Urinary bladder (tissue), 4 donors: Measurements from ENCODE around the gene DENR. TPM values are rescaled to one million over a fixed set of nuclear protein-coding genes. Genes with fewer than 3 reads are reported as not detected.
"Not testable (repeated sequence)": the region's sequence is repeated elsewhere in the genome, so short reads cannot be mapped to it uniquely, and the experiment has no call there.

ENCODE experiments used
- DNase-seq: peaks from one replicate; pipeline ENCODE4 v3.0.0-alpha.2; 2015; ENCODE audit errors: extremely low spot score
- H3K27ac ChIP-seq: one replicate; pipeline ENCODE4 v1.5.1; 2013; ENCODE audit warnings: low read depth, mild to moderate bottlenecking, moderate library complexity
- H3K36me3 ChIP-seq: one replicate; pipeline ENCODE4 v1.6.1; 2013; ENCODE audit warnings: mild to moderate bottlenecking, moderate library complexity; ENCODE audit not compliant: insufficient read depth
- H3K4me1 ChIP-seq: one replicate; pipeline ENCODE4 v1.6.1; 2013; ENCODE audit warnings: mild to moderate bottlenecking, moderate library complexity; ENCODE audit not compliant: insufficient read depth
- H3K4me3 ChIP-seq: one replicate; pipeline ENCODE4 v1.5.1; 2013; ENCODE audit warnings: low read depth, low read length
- WGBS: extraction: QIAGEN DNeasy Blood & Tissue Kit; methylation state at CpG from one replicate; pipeline ENCODE4 v1.1.7; 2013; 5-methylcytosine and 5-hydroxymethylcytosine counted together
- polyA plus RNA-seq: library from polyadenylated mRNA; stranded (reverse); fragments of 200-250 nt; gene quantifications from one replicate; pipeline ENCODE4 v1.2.3, GENCODE V29; 2013
- total RNA-seq: library from RNA; depleted of rRNA; stranded (reverse); fragments of >200 nt; gene quantifications from one replicate; pipeline ENCODE4 v1.2.3, GENCODE V29; 2014
- donor health status: healthy with polysubstance abuse.
- donor health status: healthy.

DENR gene
- total and polyA plus RNA-seq, 2 donors, result 26.2 to 49.4 TPM

DNA sequence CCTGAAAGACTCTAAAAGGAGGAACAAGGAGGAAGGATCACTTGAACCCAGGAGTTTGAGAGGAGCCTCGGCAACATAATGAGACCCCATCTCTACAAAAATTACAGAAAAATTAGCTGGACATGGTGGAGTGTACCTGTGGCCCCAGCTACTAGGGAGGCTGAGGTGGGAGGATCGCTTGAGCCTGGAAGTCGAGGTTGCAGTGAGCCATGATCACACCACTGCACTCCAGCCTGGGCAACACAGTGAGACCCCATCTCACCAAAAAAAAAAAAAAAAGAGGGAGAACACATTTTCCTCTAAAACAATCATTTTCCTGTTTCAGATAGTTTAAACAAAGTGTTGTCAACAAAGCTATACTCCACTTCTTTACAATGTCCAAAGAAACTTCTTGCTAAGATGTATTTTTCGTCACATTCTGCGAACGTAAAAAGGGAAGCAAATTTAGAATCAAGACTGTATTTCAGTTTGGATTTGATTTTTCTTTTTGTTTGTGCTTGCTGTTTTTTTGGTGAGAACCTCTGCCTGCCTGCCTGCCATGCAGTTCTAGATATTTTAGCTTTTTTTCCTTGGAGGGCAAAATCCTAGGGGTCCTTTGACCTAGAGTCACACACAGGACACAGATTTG lies 27.1 kb upstream of the DENR start:
- Histone ChIP-seq H3K27ac (no peak overlapping the region), H3K4me3 (no peak overlapping the region), H3K4me1 (no peaks in the 10 kb centered on the region), H3K36me3 (no peaks in the 10 kb centered on the region)
- WGBS, result 84% methylated on average over 6 of the region's 6 CpGs
- no peak for DNase-seq

DNA sequence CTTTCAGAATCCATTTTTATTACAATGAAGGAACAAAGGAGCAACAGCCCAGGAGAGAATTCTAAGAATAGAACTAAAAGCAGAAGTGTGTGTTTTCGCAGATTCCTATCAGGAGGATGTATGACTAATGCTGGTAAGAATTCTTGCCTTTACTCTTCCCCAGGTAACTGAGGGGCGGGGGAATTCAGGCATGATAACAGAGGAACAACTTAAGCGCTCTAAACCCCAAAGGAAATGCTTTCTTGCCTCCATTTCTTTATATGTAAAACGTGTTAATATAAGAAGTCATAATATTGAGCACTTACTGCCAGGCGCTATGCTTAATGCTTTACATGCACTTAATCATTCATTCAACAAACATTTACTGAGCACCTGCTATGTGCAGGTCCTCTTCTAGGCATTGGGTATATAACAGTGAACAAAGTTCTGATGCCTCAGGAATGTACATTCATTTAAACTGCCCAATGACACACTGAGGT lies 26.5 kb upstream of the DENR start:
- Histone ChIP-seq H3K4me3 (no peak overlapping the region), H3K36me3 (no peaks in the 10 kb centered on the region), H3K27ac (no peak overlapping the region), H3K4me1 (no peaks in the 10 kb centered on the region)
- 54% methylated on average over 5 of the region's 5 CpGs for WGBS
- DNase-seq, result peak; percentile 59

DNA sequence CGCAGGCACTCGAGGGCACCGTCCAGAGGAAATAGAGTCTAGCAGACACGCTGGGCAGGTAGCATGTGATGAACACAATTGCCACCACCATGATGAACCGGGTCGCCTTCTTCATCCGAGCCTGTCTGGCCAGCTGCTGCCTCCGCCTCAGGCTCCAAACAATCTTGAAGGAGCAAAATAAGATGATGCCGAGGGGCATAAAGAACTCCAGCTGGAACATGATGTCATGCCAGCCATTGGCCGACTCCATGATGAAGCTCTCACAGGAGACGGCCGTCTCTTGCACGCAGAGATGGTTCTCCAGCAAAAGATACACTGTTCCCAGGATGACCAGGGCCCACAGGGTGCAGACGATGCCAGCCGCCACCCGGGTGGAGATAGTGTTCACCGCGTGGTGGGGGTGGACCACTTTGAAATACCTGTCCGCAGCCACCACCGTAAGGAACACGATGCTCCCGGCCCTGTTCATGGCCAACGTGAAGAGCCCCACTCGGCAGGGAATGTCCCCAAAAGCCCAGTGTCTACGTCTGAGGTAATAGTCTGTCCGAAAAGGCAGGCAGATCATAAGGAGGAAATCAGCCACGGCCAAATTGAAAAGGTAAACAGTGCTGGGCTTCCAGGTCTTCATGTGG lies 22.9 kb upstream of the DENR start:
- H3K4me3 ChIP-seq, result no peak overlapping the region
- no peak for DNase-seq
- no peak overlapping the region for H3K27ac ChIP-seq
- H3K4me1 ChIP-seq, result no peaks in the 10 kb centered on the region
- WGBS, result 84% methylated on average over 27 of the region's 27 CpGs
- H3K36me3 ChIP-seq, result no peaks in the 10 kb centered on the region

DNA sequence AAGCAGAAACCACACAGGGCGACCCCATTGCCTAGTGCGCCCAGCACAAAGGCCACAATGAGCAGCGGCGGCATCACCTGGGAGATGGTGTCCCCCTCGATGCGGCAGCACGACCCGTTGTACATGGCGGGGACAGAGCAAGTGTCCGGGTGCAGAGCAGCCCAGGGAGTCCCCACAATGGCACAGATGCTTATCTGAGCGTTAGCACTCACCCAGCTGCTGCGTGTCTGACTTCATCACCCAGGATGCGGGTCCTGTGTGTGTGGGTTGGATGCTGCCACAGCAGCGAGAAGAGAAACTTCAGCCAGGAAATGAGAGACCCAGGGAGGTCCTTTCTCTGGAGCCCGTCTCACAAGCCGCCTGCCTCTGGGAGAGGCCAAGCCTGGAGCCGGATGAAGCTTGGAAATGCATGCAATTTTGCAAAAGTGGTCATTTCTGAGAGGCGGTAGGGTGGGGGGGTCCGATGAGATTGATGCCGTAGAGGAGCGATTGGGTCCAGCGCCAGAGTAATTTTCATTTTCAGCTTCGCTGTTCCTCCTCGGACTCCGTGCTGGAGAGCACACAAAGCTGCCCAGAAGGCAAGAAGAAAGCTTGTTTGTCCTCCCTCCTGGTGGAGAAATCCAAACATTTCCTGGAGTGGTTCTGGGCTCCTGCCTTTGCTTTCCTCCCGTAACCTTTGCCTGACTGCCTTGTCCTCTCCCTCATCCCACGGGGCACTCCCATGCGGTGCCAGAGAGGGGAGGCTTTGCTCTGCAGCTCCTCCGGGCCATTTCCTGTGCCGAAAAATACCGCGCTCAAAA lies 22.2 kb upstream of the DENR start, which contains the start of gene HCAR1:
Gene HCAR1, minus strand, starts transcription at position 630 of the 800 bp plus-strand sequence. Its CDS starts 505 bp downstream, at position 125.
- Histone ChIP-seq H3K27ac (no peak within 1 kb of the TSS), H3K36me3 (no peaks in the 10 kb centered on the region), H3K4me3 (peak within 1 kb of the TSS; percentile 4), H3K4me1 (no peaks in the 10 kb centered on the region)
- DNase-seq, result no peak
- 68% methylated on average over 32 of the region's 32 CpGs for WGBS

DNA sequence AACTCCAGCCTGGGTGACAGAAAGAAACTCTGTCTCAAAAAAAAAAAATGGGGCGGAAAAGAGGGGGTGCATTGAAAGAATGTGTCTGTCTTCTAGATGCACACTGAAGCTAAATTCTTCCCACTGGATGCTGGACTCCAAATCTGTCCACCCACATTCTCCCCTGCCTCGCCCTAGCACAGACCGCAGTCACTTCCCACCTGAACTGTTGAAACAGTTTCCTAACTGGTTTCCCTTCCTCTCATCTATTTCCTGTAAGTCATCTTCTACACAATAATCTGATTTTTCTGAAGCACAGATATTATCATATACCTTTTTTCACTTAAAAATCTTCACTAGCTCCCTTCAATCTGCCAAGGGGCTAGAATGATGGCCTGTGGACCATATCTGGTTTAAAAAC lies 20.5 kb upstream of the DENR start:
- Histone ChIP-seq H3K4me3 (no peak overlapping the region), H3K27ac (no peak overlapping the region), H3K4me1 (no peaks in the 10 kb centered on the region), H3K36me3 (no peaks in the 10 kb centered on the region)
- no peak for DNase-seq
- 83% methylated on average over 3 of the region's 3 CpGs for WGBS

DNA sequence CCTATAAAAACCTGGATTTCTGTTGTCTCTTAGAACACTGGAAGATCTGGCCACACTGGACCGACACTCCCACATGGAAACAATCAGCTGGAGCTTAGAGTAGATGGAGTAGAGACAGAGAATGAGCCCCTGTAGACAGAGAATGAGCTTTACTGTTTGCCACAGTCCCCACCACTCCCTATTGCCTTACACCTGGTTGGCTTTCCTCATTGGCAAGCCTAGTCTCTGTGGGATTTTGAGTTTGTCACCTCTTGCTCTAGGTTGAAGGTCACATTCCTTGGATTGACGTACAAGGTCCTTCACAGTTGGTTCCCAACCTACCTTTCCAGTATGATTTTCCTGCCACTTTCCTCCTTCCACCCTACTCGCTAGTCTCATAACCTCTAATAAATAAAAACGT lies 20.0 kb upstream of the DENR start:
- Histone ChIP-seq H3K36me3 (no peaks in the 10 kb centered on the region), H3K4me3 (no peak overlapping the region), H3K27ac (no peak overlapping the region), H3K4me1 (no peaks in the 10 kb centered on the region)
- DNase-seq, result no peak
- WGBS, result 84% methylated on average over 4 of the region's 4 CpGs

DNA sequence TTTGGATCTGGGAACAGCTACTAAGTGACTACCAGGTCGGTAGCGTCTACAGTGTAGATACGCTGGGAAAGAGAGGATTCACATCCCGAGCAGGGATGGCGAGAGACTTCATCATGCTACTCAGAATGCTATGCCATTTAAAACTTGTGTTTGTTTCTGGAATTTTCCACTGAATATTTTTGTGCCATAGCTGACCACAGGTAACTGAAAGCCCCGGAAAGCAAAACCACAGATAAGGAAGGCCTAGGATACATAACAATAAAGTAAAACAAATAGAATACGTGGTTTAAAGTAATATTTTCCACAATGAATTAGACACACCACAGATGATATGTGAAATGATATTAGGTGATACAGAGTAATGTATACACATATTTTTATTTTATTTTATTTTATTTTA lies 14.1 kb upstream of the DENR start:
- H3K4me1 ChIP-seq, result no peaks in the 10 kb centered on the region
- no peaks in the 10 kb centered on the region for H3K36me3 ChIP-seq
- WGBS, result 78% methylated on average over 7 of the region's 7 CpGs
- DNase-seq, result no peak
- H3K27ac ChIP-seq, result no peak overlapping the region
- H3K4me3 ChIP-seq, result no peak overlapping the region

DNA sequence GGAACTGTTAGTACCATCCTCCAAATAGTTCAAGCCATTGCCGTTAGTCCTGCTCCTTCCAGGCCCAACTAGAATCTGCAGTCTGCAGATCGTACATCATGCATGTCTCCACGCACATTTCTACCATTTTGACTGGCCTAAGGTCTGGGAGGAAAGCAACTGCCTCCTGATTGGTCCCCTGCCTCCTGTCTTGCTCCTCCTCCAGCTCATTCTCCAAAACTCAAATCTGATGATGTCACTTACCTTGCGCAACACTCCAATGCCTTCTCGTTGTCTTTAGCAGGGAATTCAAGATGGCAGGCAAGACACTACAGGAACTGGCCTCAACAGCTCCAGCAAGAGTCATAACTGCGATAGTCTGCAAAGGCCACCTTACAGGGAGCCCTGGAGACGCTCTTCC lies 12.3 kb upstream of the DENR start:
- H3K4me1 ChIP-seq, result no peaks in the 10 kb centered on the region
- H3K36me3 ChIP-seq, result no peaks in the 10 kb centered on the region
- no peak overlapping the region for H3K4me3 ChIP-seq
- DNase-seq, result no peak
- 94% methylated on average over 7 of the region's 7 CpGs for WGBS
- H3K27ac ChIP-seq, result no peak overlapping the region

DNA sequence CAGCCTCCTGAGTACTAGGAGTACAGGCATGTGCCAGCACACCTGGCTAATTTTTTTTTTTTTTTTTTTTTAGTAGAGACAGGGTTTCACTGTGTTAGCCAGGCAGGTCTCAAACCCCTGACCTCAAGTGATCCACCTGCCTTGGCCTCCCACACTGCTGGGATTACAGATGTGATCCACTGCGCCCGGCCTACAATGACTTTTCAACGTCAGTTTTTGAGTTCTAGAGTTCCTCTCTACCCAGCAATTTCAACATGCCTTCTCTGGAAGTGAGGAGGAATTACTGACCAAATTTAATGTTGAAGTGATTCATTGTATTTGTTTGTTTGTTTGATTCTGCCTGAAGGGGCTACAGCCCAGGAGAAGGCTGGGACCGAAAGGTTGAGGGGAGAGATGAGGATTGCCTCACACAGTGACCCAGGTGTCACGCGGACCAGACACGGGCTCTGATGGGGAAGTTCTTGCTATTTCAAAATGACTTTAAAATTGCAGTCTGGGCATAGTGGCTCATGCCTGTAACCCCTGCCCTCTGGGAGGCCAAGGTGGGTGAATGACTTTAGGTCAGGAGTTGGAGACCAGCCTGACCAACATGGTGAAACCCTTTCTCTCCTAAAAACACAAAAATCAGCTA lies 8.6 kb upstream of the DENR start:
- H3K27ac ChIP-seq, result no peak overlapping the region
- H3K36me3 ChIP-seq, result no peaks in the 10 kb centered on the region
- DNase-seq, result no peak
- no peak overlapping the region for H3K4me3 ChIP-seq
- WGBS, result 89% methylated on average over 7 of the region's 7 CpGs
- no peaks in the 10 kb centered on the region for H3K4me1 ChIP-seq

DNA sequence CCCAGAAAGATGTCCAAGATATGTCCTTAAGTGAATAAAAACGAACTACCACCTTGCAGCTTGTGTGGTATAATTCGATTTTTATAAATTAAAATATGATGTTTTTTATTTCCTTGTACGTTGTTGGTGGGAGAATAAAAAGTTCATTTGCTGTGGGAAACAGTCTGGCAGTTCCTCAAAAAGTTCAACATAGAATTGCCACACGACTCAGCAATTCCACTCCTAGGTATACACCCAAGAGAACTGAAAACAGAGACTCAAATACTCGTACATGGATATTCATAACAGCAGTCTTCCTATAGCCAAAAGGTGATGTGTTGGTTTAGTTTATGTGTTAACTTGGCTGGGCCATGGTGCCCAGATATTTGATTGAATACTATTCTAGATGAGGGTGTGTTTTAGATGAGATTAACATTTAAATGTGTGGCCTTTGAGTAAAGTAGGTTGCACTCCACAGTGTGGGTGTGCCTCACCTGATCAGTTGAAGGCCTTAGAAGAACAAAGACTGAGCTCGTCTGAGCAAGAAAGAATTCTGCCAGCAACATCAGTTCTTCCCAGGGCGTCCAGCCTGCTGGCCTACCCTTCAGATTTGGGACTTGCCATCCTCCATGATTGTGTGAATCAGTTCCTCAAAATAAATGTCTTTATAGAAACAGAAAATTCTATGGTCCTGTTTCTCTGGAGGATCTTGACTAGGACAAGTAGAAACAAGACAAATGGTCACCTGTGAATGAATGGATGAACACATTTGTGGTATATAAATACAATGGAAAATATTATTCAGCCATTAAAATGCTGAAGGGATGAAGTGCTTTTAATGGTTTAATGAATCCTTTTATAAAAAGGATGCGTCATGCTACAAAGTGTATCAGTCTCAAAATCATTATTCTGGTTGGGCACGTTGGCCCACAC lies 5.1 kb upstream of the DENR start:
- Histone ChIP-seq H3K4me3 (no peak overlapping the region), H3K4me1 (no peaks in the 10 kb centered on the region), H3K27ac (no peak overlapping the region), H3K36me3 (no peaks in the 10 kb centered on the region)
- WGBS, result 74% methylated on average over 9 of the region's 9 CpGs
- DNase-seq, result no peak

DNA sequence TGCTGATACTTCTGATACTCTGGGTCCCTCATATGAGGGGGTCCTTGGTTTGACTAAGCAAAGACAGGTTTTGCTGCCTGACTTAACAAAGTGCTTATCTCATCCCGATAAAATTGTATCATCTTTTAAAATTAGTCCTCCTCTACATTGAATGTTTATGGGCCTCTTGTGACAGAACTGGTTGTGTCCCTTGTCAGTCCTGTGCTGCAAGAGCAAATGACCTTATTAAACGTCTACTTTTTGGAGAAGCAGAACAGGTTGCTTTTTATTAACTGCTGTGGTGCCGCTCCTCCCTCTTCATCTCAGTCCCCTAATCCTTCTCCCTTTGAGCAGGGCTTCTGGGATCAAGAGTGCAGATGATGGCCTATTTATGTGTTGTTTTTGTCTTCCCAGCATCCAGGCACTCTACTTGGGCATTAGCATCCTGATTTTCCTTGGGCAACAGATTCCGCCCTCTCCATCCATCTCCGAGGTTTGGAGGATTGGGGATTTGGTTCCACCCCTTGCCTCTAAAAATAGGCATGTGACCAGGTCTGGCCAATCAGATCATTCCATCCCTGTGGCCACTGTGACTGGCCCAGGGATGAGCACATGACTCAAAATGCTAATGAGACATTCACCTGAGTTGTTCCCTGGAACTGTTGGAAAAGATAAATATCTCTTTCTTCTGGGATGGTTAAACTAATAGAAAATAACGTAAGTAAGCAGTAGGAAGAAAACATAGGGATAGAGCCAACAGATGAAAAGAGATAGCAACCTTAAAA lies 2.9 kb upstream of the DENR start:
- no peak overlapping the region for H3K27ac ChIP-seq
- WGBS, result 57% methylated on average over 6 of the region's 6 CpGs
- no peak for DNase-seq

DNA sequence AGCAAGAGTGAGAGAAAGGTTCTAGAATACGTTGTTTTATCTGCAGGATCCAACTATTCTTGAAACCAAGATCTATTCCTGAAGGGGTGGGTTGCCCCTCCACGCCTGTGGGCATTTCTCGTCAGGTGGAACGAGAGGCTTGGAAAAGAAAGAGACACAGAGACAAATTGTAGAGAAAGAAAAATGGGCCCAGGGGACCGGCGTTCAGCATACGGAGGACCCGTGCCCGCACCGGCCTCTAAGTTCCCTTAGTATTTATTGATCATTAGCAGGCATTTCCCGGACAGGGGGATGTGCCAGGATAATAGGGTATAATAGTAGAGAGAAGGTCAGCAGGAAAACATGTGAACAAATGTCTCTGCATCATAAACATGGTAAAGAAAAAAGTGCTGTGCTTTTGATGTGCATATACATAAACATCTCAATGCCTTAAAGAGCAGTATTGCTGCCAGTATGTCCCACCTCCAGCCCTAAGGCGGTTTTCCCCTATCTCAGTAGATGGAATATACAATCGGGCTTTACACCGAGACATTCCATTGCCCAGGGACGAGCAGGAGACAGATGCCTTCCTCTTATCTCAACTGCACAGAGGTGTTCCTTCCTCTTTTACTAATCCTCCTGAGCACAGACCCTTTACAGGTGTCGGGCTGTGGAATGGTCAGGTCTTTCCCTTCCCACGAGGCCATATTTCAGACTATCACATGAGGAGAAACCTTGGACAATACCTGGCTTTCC lies 1.7 kb upstream of the DENR start:
- not testable (repeated sequence) for H3K36me3 ChIP-seq, H3K27ac ChIP-seq, H3K4me1 ChIP-seq, DNase-seq, H3K4me3 ChIP-seq
- WGBS, result 64% methylated on average over 17 of the region's 17 CpGs

More for the DNA sequence above, 2.9 kb upstream of the DENR start:
- Histone ChIP-seq H3K36me3 (no peaks in the 10 kb centered on the region), H3K4me1 (no peaks in the 10 kb centered on the region), H3K4me3 (no peak overlapping the region)
